Measurements from ENCODE around the gene CDH4. TPM values are rescaled to one million over a fixed set of nuclear protein-coding genes. Genes with fewer than 3 reads are reported as not detected.

CDH4 gene
- total RNA-seq, 2 experiments from 2014 or later: not detected

DNA sequence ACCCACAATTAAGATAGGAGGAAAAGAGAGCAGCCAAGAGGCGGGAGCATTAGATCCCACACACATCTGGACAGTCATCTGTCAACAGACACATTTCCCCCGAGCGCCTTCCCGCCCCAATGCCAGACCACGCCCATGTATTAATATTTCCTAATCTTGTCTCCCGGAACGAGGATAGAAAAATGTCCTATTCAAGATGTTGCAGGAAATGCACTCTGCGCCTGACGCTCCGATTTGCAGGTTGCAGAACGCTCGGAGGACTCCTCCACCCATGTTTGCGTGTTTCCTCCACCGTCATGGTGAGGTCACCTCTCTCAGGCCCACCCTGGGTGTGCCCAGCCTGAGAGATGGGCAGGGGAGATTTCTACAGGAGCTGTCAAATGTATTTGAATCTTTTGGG is 598.4 kb downstream of the CDH4 start:
- no peaks in the 10 kb centered on the region for H3K9me2 ChIP-seq (ENCODE audit: insufficient read depth, low read length)
- H3K4me3 ChIP-seq (ENCODE audit: low read depth, low read length, poor library complexity, severe bottlenecking): no peak overlapping the region
- no TSS peak for BruUV-seq (replicated peaks)
- no peak for TF ChIP-seq EZH2phosphoT487 (IDR thresholded peaks at IDR 0.05; ENCODE audit: borderline replicate concordance, low read depth, low read length)
- TF ChIP-seq, protein P1, sequence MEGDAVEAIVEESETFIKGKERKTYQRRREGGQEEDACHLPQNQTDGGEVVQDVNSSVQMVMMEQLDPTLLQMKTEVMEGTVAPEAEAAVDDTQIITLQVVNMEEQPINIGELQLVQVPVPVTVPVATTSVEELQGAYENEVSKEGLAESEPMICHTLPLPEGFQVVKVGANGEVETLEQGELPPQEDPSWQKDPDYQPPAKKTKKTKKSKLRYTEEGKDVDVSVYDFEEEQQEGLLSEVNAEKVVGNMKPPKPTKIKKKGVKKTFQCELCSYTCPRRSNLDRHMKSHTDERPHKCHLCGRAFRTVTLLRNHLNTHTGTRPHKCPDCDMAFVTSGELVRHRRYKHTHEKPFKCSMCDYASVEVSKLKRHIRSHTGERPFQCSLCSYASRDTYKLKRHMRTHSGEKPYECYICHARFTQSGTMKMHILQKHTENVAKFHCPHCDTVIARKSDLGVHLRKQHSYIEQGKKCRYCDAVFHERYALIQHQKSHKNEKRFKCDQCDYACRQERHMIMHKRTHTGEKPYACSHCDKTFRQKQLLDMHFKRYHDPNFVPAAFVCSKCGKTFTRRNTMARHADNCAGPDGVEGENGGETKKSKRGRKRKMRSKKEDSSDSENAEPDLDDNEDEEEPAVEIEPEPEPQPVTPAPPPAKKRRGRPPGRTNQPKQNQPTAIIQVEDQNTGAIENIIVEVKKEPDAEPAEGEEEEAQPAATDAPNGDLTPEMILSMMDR (conservative IDR thresholded peaks at IDR 0.05; ENCODE audit: low read length): no peak
- no peaks in the 10 kb centered on the region for H3K36me3 ChIP-seq (ENCODE audit: insufficient read depth, low read length)
- H3K4me1 ChIP-seq (ENCODE audit: insufficient read depth, low read length, poor library complexity, severe bottlenecking): no peaks in the 10 kb centered on the region
- POLR2A ChIA-PET: no interaction called here
- H3K27ac ChIP-seq (ENCODE audit: low read depth, low read length, poor library complexity, severe bottlenecking): no peak overlapping the region
- H4K20me1 ChIP-seq (ENCODE audit: insufficient read depth, low read length): no peaks in the 10 kb centered on the region
- no peaks in the 10 kb centered on the region for H3K9me3 ChIP-seq (ENCODE audit: low read length)
- DNase-seq (ENCODE audit: low spot score): no peak
- intact Hi-C loops (cut with micrococcal nuclease; ENCODE audit: unreplicated experiment): no loop called here
- CTCF ChIA-PET (ENCODE audit: unreplicated experiment): no interaction called here
- H2AFZ ChIP-seq (ENCODE audit: low read length): no peak overlapping the region
- H3K4me2 ChIP-seq (ENCODE audit: low read length): no peak overlapping the region
- H3K79me2 ChIP-seq (ENCODE audit: insufficient read depth, low read depth, low read length): no peaks in the 10 kb centered on the region

DNA sequence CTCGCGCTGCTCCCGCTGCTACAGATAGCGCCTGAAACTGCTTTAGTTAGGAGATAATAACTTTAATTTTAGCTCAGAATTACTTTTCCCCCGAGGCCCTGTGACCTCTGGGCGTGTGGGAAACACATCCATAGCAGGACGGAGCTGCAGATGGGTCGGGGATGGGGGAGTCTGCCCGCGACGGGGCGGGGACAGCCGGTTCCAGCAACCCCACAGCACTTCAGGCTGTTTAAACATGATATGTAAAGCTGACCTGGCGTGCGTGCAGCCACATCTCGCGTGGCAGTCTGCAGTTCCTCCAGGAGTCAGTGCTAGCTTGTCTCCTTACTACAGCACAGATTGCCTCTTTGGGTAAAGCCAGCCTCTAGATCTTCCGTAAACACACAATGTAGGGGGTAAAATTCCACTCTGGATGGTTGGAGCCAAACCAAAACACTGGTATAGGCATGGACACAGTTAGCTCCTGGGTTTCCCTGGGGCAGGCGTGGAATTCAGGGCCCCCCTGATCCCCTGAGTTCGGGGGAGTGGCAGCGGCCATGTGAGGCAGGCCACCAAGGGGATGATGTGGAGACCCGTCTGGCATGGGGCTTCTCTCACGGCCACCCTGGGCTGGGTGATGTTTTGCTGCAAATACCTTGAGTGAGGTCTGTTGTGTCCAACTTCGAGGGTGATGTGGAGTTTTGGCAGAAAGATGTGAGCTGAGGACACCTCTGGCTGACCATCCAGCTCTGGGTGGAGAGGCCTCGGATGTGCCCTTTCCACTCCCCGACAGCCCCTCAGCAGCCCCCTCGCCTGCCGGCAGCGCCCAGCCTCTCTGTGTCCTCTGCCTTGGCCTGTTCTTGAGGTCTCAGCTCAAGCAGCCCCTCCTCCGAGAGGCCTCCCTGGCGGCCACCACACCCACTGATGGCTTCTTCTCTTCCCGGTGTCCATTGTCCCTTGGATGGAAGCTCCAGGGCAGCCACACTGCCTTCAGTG is 599.2 kb downstream of the CDH4 start:
- BruUV-seq (replicated peaks): no TSS peak
- intact Hi-C loops (cut with micrococcal nuclease; ENCODE audit: unreplicated experiment): no loop called here
- Histone ChIP-seq H3K4me3 (ENCODE audit: low read depth, low read length, poor library complexity, severe bottlenecking) (no peak overlapping the region), H2AFZ (ENCODE audit: low read length) (no peak overlapping the region), H3K79me2 (ENCODE audit: insufficient read depth, low read depth, low read length) (no peaks in the 10 kb centered on the region), H3K4me1 (ENCODE audit: insufficient read depth, low read length, poor library complexity, severe bottlenecking) (no peaks in the 10 kb centered on the region), H3K9me2 (ENCODE audit: insufficient read depth, low read length) (no peaks in the 10 kb centered on the region), H3K36me3 (ENCODE audit: insufficient read depth, low read length) (no peaks in the 10 kb centered on the region), H3K27ac (ENCODE audit: low read depth, low read length, poor library complexity, severe bottlenecking) (no peak overlapping the region), H3K9me3 (ENCODE audit: low read length) (no peaks in the 10 kb centered on the region), H3K4me2 (ENCODE audit: low read length) (no peak overlapping the region), H4K20me1 (ENCODE audit: insufficient read depth, low read length) (no peaks in the 10 kb centered on the region)
- no peak for DNase-seq (ENCODE audit: low spot score)
- TF ChIP-seq, protein P1 (conservative IDR thresholded peaks at IDR 0.05; ENCODE audit: low read length): no peak
- TF ChIP-seq EZH2phosphoT487 (IDR thresholded peaks at IDR 0.05; ENCODE audit: borderline replicate concordance, low read depth, low read length): no peak
- ChIA-PET POLR2A (no interaction called here), CTCF (ENCODE audit: unreplicated experiment) (interaction anchor here (0.6 kb wide), 1 partner anchor 616 kb away, joined by 3 read pairs; no protein-coding TSS in a partner anchor)

Data from OCI-LY7 (cell line).